Measurements from ENCODE around the gene RSPRY1.

RSPRY1 gene

DNA sequence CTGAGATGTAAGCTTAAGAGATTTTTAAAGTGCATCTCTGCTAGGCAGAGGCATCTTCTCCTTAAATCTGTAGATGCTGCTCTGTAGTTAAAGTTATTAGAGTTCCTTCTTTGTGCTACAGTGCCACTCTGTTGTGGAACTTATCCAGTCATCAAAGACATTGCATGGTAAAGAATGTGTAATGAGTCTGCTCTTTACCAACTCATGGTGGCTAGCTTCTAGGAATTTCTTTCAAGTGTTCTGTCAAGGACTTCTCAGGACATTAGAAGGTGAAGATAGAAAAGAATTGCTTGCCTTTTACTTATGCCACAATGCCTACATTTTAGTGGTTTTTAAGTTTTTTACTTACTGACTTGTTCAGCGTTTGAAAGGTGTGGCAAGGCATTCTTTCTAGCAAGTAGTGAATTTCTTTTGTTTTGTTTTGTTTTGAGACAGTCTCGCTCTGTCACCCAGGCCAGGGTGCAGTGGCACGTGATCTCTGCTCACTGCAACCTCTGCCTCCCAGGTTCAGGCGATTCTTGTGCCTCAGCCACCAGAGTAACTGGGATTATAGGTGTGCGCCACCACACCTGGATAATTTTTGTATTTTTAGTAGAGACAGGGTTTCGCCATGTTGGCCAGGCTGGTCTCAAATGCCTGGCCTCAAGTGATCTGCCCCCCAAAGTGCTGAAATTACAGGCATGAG, 38.7 kb downstream of the RSPRY1 start:
- no peak for TF ChIP-seq TAF1 (IDR thresholded peaks at IDR 0.05; ENCODE audit: borderline replicate concordance, insufficient read depth, low read length)
- TF ChIP-seq FOXP2 (optimal IDR thresholded peaks at IDR 0.05; ENCODE audit: borderline replicate concordance, extremely low read depth, extremely low read length, insufficient read depth): no peak
- TF ChIP-seq SIN3A (IDR thresholded peaks at IDR 0.05; ENCODE audit: borderline replicate concordance, insufficient read depth, low read length): no peak
- no peak for TF ChIP-seq POLR2AphosphoS5 (IDR thresholded peaks at IDR 0.05; ENCODE audit: low read depth, low read length)
- TF ChIP-seq, protein P1, sequence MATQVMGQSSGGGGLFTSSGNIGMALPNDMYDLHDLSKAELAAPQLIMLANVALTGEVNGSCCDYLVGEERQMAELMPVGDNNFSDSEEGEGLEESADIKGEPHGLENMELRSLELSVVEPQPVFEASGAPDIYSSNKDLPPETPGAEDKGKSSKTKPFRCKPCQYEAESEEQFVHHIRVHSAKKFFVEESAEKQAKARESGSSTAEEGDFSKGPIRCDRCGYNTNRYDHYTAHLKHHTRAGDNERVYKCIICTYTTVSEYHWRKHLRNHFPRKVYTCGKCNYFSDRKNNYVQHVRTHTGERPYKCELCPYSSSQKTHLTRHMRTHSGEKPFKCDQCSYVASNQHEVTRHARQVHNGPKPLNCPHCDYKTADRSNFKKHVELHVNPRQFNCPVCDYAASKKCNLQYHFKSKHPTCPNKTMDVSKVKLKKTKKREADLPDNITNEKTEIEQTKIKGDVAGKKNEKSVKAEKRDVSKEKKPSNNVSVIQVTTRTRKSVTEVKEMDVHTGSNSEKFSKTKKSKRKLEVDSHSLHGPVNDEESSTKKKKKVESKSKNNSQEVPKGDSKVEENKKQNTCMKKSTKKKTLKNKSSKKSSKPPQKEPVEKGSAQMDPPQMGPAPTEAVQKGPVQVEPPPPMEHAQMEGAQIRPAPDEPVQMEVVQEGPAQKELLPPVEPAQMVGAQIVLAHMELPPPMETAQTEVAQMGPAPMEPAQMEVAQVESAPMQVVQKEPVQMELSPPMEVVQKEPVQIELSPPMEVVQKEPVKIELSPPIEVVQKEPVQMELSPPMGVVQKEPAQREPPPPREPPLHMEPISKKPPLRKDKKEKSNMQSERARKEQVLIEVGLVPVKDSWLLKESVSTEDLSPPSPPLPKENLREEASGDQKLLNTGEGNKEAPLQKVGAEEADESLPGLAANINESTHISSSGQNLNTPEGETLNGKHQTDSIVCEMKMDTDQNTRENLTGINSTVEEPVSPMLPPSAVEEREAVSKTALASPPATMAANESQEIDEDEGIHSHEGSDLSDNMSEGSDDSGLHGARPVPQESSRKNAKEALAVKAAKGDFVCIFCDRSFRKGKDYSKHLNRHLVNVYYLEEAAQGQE (IDR thresholded peaks at IDR 0.05; ENCODE audit: insufficient read depth in 1 of 2, low read depth in 2 of 2, low read length in 2 of 2): no peak

DNA sequence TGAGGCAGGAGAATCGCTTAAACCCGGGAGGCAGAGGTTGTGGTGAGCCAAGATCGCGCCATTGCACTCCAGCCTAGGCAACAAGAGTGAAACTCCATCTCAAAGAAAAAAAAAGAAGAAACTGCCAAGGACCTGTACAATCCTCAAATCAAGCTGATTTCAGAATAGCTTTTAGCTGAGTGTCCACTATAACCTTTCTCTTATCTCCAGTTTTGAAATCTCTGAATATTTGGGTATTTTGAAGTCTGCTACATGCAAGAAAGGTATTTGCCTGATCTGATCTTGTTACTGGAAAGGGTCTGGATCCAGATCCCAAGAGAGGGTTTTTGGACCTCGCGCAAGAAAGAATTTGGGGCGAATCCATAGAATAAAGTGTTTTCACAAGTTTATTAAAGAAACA, 39.8 kb downstream of the RSPRY1 start:
- TF ChIP-seq TAF1 (IDR thresholded peaks at IDR 0.05; ENCODE audit: borderline replicate concordance, insufficient read depth, low read length) (no peak), POLR2AphosphoS5 (IDR thresholded peaks at IDR 0.05; ENCODE audit: low read depth, low read length) (no peak), SIN3A (IDR thresholded peaks at IDR 0.05; ENCODE audit: borderline replicate concordance, insufficient read depth, low read length) (no peak), FOXP2 (optimal IDR thresholded peaks at IDR 0.05; ENCODE audit: borderline replicate concordance, extremely low read depth, extremely low read length, insufficient read depth) (no peak)
- TF ChIP-seq, protein P1 (IDR thresholded peaks at IDR 0.05; ENCODE audit: insufficient read depth in 1 of 2, low read depth in 2 of 2, low read length in 2 of 2): no peak

DNA sequence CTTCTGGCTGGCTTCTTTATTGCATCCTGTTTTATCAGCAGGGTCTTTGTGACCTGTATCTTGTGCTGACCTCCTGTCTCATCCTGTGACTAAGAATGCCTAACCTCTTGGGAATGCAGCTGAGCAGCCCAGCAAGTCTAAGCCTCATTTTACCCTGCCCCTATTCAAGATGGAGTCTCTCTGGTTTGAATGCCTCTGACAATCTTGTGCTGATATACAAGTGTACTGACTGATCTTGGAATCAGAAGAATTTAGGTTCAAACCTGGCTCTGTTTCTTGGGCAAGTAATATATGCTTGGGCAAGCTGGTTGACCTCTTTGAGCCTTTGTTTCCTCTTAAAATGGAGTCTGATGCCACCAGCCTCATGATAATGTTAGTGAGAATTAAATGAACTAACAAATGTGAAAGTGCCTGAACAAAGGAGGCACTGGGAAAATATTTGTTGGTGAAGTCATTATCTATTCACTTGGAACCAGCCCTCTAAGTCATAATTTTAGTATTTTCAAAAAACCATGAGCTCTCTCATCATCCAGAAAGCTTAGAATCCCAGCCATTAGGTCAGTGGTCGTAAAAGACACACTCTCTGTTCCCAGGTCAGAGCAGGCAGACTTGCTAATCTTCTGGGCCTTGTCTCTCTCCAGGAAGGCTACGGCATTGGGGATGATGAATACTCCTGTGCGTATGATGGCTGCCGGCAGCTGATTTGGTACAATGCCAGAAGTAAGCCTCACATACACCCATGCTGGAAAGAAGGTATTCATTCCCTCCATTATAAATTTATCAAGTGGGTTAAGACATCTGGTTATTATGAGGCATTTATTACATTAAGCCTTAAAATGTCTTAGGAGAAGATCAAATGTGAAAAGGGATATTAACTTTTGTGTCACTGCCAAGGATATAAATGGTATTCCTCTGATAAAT, 40.8 kb downstream of the RSPRY1 start:
- TF ChIP-seq POLR2AphosphoS5 (IDR thresholded peaks at IDR 0.05; ENCODE audit: low read depth, low read length): no peak
- TF ChIP-seq, protein P1 (IDR thresholded peaks at IDR 0.05; ENCODE audit: insufficient read depth in 1 of 2, low read depth in 2 of 2, low read length in 2 of 2): no peak
- TF ChIP-seq TAF1 (IDR thresholded peaks at IDR 0.05; ENCODE audit: borderline replicate concordance, insufficient read depth, low read length): no peak
- TF ChIP-seq SIN3A (IDR thresholded peaks at IDR 0.05; ENCODE audit: borderline replicate concordance, insufficient read depth, low read length): no peak
- no peak for TF ChIP-seq FOXP2 (optimal IDR thresholded peaks at IDR 0.05; ENCODE audit: borderline replicate concordance, extremely low read depth, extremely low read length, insufficient read depth)

DNA sequence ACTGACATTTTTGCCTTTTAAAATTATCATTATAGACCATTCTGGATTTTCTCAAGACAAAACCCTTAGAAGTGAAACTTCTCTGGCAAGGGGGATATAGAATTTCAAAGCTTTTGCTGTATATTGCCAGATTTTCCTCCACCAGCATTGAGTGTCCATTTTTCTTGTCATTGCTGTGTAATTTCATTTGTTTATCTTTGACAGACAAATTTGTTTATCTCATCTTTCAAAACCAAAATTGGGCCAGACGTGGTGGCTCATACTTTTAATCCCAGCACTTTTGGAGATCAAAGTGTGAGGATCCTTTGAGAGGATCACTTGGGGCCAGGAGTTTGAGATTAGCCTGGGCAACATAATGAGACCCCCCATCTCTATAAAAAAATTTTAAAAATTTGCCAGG, 43.0 kb downstream of the RSPRY1 start:
- TF ChIP-seq SIN3A (IDR thresholded peaks at IDR 0.05; ENCODE audit: borderline replicate concordance, insufficient read depth, low read length) (no peak), POLR2AphosphoS5 (IDR thresholded peaks at IDR 0.05; ENCODE audit: low read depth, low read length) (no peak), TAF1 (IDR thresholded peaks at IDR 0.05; ENCODE audit: borderline replicate concordance, insufficient read depth, low read length) (no peak), FOXP2 (optimal IDR thresholded peaks at IDR 0.05; ENCODE audit: borderline replicate concordance, extremely low read depth, extremely low read length, insufficient read depth) (no peak)
- TF ChIP-seq, protein P1 (IDR thresholded peaks at IDR 0.05; ENCODE audit: insufficient read depth in 1 of 2, low read depth in 2 of 2, low read length in 2 of 2): no peak
